ENCODE measurements around the gene ATG2A. TPM values are rescaled to one million over a fixed set of nuclear protein-coding genes. Genes with fewer than 3 reads are reported as not detected.

The ATG2A gene
- total RNA-seq (10 to 100 TPM; 13.3 to 17.9 (median 15.3) TPM), polyA plus RNA-seq (13.6 TPM)
- long read RNA-seq, donor 1, partial matches to known transcripts: 12 of 15 reads
- long read RNA-seq, donor 1, other reads (novel, unspliced or antisense): 3 of 15 reads
- long read RNA-seq, donor 2, partial matches to known transcripts: 5 of 6 reads
- long read RNA-seq, donor 2, other reads (novel, unspliced or antisense): 1 of 6 reads
- long read RNA-seq, donor 3, partial matches to known transcripts: 21 of 23 reads
- long read RNA-seq, donor 3, other reads (novel, unspliced or antisense): 2 of 23 reads
- long read RNA-seq, donor 4, partial matches to known transcripts: 7 of 10 reads
- long read RNA-seq, donor 4, other reads (novel, unspliced or antisense): 3 of 10 reads

DNA sequence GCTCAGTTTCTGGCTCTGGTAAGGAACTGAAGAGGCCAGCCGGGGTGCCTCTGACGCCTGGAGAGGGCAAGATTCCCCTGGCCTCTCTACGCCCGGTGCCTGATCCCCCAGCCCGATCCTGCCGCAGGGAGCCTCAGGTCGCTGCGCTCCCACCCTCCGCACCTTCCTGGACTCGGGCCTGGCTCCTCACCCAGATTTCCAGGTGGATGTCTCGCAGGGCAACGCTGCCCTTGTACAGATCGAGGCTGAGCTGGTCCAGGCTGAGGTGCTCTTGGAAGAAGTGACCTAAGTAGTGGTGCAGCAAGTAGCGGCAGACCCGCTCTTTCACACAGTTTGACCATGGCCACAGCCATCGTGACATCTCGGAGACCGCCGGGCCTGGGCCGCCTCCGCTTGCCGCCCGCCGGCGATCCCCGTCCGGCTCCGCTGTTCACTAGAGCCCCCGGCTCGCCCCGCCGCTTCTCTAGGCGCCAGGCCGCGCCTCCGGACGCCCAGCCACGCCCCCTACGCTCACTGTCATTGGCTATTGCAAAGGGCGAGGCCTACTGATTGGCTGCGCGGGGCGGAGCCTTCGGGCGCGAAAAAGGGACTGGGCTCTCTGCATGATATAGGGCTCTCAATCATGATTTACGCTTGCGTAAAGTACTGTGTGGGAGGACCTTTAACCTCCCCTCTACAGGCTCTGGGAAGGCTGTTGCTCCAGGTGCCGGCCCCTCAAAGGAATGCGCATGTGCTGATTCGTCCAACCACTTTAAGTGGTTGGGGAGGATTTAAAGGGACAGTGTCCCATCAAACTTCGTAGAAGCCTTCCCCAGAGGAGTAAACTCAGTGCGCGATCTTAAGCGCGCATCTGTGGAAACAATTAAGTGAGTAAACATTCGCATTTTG lies at the start of gene ATG2A:
Gene ATG2A (minus strand): TSS at position 435 of the 888 bp plus-strand sequence. CDS start 74 bp downstream, at position 361.
- H3K27ac ChIP-seq (ENCODE audit: low read length): peak within 1 kb of the TSS; percentile 73
- H3K27me3 ChIP-seq (ENCODE audit: control insufficient read depth, insufficient read depth): no peaks in the 10 kb centered on the region
- under 1% methylated on average over 57 of the region's 57 CpGs for WGBS
- ATAC-seq: peak; percentile 97 to 98
- peak within 1 kb of the TSS; percentile 89 for H3K4me3 ChIP-seq (ENCODE audit: low read length)
- H3K4me1 ChIP-seq (ENCODE audit: control insufficient read depth, insufficient read depth, low read length): no peaks in the 10 kb centered on the region
- DNase-seq: peak; percentile 99 to 100 (median 100)
- no peaks in the 10 kb centered on the region for H3K9me3 ChIP-seq (ENCODE audit: control insufficient read depth, low read length)
- intact Hi-C loops (cut with DNase I): no loop called here

DNA sequence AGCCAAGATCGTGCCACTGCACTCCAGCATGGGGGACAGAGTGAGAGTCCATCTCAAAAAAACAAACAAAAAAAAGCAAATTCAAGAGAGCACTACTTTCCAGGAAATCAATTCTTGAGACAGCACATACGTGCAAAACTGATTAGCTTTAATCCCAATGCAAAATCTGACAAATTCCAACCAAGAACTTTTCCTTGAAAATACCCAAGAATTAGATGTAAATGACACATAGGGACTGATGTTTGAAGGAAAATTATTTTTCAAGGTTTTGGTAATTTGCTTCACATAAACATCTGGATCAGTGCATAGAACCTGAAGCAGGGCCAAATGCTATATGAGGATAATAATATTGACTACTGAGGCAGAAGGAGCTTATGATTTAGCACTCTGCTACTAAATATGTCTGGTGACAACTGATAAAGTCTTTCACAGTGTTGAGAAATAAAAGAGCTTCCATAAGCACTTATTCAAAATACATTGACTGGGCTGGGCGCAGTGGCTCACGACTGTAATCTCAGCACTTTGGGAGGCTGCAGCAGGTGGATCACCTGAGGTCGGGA lies 46.1 kb upstream of the ATG2A start:
- intact Hi-C loops (cut with DNase I): no loop called here
- Histone ChIP-seq H3K27me3 (ENCODE audit: control insufficient read depth, insufficient read depth) (no peaks in the 10 kb centered on the region), H3K9me3 (ENCODE audit: control insufficient read depth, low read length) (no peaks in the 10 kb centered on the region), H3K4me3 (ENCODE audit: low read length) (no peak overlapping the region), H3K4me1 (ENCODE audit: control insufficient read depth, insufficient read depth, low read length) (no peaks in the 10 kb centered on the region), H3K27ac (ENCODE audit: low read length) (no peak overlapping the region)
- DNase-seq: no peak
- 80% methylated on average over 5 of the region's 5 CpGs for WGBS
- no peak for ATAC-seq

DNA sequence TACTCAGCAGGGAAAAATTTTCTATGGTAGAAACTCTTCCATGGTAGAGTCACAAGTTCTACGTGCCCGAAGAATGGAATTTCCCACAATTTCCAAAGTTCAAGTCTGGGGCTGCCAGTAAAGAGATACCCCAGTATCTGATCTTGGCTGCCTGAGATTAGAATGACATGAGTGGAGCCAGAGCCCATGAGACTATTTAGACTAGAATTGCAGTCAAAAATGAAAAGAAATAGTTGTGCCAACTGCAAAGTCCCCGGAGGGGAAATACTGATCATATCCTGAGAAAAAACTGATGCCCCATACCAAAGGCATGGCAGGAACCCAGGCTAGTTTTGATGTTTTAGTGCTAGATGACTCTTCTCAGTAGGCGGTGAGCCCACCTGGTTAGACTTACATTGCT lies 43.7 kb upstream of the ATG2A start:
- ATAC-seq (peak; percentile 16 to 28), DNase-seq (no peak)
- intact Hi-C loops (cut with DNase I): no loop called here
- H3K9me3 ChIP-seq (ENCODE audit: control insufficient read depth, low read length): no peaks in the 10 kb centered on the region
- 41% methylated on average over 4 of the region's 4 CpGs for WGBS
- H3K4me3 ChIP-seq (ENCODE audit: low read length): no peak overlapping the region
- H3K27me3 ChIP-seq (ENCODE audit: control insufficient read depth, insufficient read depth): no peaks in the 10 kb centered on the region
- no peak overlapping the region for H3K27ac ChIP-seq (ENCODE audit: low read length)
- no peaks in the 10 kb centered on the region for H3K4me1 ChIP-seq (ENCODE audit: control insufficient read depth, insufficient read depth, low read length)

GRCh38 chr11:64959498-64959897 lies 42.5 kb upstream of the ATG2A start:
- H3K4me3 ChIP-seq (ENCODE audit: low read length): no peak overlapping the region
- intact Hi-C loops (cut with DNase I): no loop called here
- H3K27me3 ChIP-seq (ENCODE audit: control insufficient read depth, insufficient read depth): no peaks in the 10 kb centered on the region
- H3K9me3 ChIP-seq (ENCODE audit: control insufficient read depth, low read length): no peaks in the 10 kb centered on the region
- DNase-seq (no peak), ATAC-seq (no peak)
- no peak overlapping the region for H3K27ac ChIP-seq (ENCODE audit: low read length)
- no peaks in the 10 kb centered on the region for H3K4me1 ChIP-seq (ENCODE audit: control insufficient read depth, insufficient read depth, low read length)
- 66% methylated on average over 3 of the region's 3 CpGs for WGBS

DNA sequence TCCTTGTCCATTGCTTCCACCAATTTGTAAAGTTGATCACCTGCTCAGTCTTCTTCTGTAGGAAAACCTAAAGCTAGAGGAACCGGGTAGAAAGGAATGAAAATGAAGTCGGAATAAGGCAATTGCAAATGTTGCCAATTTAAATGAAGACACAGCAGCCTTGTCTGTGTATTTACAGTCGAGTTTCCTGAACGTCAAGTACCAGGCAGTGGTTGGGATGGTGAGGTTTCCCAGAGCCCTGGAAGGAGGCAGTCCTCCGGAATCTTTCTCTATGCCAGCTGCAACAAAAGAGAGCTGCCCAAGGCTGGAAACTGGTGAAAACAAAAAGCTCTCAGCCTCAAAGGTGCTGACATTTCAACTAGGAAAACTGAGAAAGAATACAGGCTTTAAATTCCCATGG lies 37.2 kb upstream of the ATG2A start:
- Histone ChIP-seq H3K4me1 (ENCODE audit: control insufficient read depth, insufficient read depth, low read length) (no peaks in the 10 kb centered on the region), H3K4me3 (ENCODE audit: low read length) (no peak overlapping the region), H3K9me3 (ENCODE audit: control insufficient read depth, low read length) (no peaks in the 10 kb centered on the region), H3K27me3 (ENCODE audit: control insufficient read depth, insufficient read depth) (no peaks in the 10 kb centered on the region), H3K27ac (ENCODE audit: low read length) (no peak overlapping the region)
- no peak for ATAC-seq
- DNase-seq: no peak
- 47% methylated on average over 5 of the region's 5 CpGs for WGBS
- intact Hi-C loops (cut with DNase I): no loop called here

DNA sequence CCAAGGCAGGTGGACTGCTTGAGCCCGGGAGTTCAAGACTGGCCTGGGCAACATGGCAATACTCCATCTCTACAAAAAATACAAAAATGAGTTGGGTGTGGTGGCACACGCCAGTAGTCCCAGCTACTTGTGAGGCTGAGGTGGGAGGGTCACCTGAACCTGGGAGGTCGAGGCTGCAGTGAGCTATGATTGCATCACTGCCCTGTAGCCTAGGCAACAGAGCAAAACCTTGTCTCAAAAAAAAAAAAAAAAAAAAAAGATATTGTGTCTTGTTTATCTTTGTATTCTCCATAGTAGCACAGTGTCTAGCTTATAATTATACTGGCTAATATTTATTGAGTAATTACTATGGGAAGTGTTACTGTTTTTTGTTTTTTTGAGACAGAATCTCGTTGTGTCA lies 34.5 kb upstream of the ATG2A start:
- DNase-seq (no peak), ATAC-seq (no peak)
- Histone ChIP-seq H3K4me1 (ENCODE audit: control insufficient read depth, insufficient read depth, low read length) (no peaks in the 10 kb centered on the region), H3K27ac (ENCODE audit: low read length) (no peak overlapping the region), H3K4me3 (ENCODE audit: low read length) (no peak overlapping the region), H3K9me3 (ENCODE audit: control insufficient read depth, low read length) (no peaks in the 10 kb centered on the region), H3K27me3 (ENCODE audit: control insufficient read depth, insufficient read depth) (no peaks in the 10 kb centered on the region)
- intact Hi-C loops (cut with DNase I): no loop called here
- WGBS: 75% methylated on average over 4 of the region's 4 CpGs

- Histone ChIP-seq H3K4me1 (ENCODE audit: control insufficient read depth, insufficient read depth, low read length) (no peaks in the 10 kb centered on the region), H3K27me3 (ENCODE audit: control insufficient read depth, insufficient read depth) (no peaks in the 10 kb centered on the region), H3K4me3 (ENCODE audit: low read length) (no peak overlapping the region), H3K27ac (ENCODE audit: low read length) (no peak overlapping the region), H3K9me3 (ENCODE audit: control insufficient read depth, low read length) (no peaks in the 10 kb centered on the region)
- peak; percentile 51 to 86 for ATAC-seq
- no peak for DNase-seq
- WGBS: 40% methylated on average over 5 of the region's 5 CpGs
- intact Hi-C loops (cut with DNase I): no loop called here
Observed at GRCh38 chr11:64947208-64947814, 30.3 kb upstream of the ATG2A start.

- no peaks in the 10 kb centered on the region for H3K9me3 ChIP-seq (ENCODE audit: control insufficient read depth, low read length)
- intact Hi-C loops (cut with DNase I): no loop called here
- no peak for DNase-seq
- no peaks in the 10 kb centered on the region for H3K4me1 ChIP-seq (ENCODE audit: control insufficient read depth, insufficient read depth, low read length)
- H3K27ac ChIP-seq (ENCODE audit: low read length): no peak overlapping the region
- no peak overlapping the region for H3K4me3 ChIP-seq (ENCODE audit: low read length)
- no peak for ATAC-seq
- no peaks in the 10 kb centered on the region for H3K27me3 ChIP-seq (ENCODE audit: control insufficient read depth, insufficient read depth)
- 64% methylated on average over 4 of the region's 4 CpGs for WGBS
Observed at GRCh38 chr11:64936539-64936938, 19.5 kb upstream of the ATG2A start.

- Histone ChIP-seq H3K9me3 (ENCODE audit: control insufficient read depth, low read length) (no peaks in the 10 kb centered on the region), H3K4me1 (ENCODE audit: control insufficient read depth, insufficient read depth, low read length) (no peaks in the 10 kb centered on the region), H3K27ac (ENCODE audit: low read length) (no peak within 1 kb of the TSS), H3K4me3 (ENCODE audit: low read length) (no peak within 1 kb of the TSS), H3K27me3 (ENCODE audit: control insufficient read depth, insufficient read depth) (no peaks in the 10 kb centered on the region)
- DNase-seq (no peak), ATAC-seq (no peak)
- 63% methylated on average over 14 of the region's 14 CpGs for WGBS
- intact Hi-C loops (cut with DNase I): no loop called here
Observed at GRCh38 chr11:64935359-64936081, 18.5 kb upstream of the ATG2A start, which contains the start of gene GPHA2. Gene GPHA2 (minus strand): TSS chr11:64935893. CDS start chr11:64935460, 433 bp downstream.

DNA sequence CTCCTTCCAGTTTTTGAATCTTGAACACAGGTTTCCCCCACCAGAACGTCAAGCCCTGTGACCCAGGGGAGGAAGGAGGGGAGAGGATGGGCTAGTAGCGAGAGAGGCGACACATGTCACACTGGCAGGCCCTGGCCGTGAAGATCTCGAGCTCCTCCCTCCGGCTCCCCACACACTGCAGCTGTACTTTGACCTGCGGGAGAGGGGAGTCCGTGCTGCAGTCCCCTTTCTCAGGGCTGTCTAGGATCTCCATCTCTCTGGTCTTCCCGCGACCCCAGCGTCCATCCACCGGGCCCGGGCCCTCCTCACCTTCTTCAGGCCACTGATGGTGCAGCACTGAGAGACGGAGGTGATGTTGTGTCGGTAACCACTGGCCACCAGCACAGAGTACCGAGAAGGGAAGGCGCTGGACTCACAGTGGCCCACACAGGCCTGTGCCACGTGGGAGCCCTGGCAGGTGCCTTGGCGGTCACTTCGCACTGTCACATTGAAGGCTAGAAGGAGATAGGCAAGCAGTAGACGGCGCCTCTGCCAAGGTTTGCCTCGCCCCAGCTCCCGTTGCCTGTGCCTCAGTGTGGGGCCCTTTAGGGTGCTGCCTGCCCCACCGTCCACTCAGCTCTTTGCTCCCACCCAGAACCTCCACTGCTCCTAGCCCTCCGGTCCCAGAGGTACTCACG lies 17.8 kb upstream of the ATG2A start:
- no peaks in the 10 kb centered on the region for H3K27me3 ChIP-seq (ENCODE audit: control insufficient read depth, insufficient read depth)
- no peak overlapping the region for H3K27ac ChIP-seq (ENCODE audit: low read length)
- 78% methylated on average over 27 of the region's 27 CpGs for WGBS
- intact Hi-C loops (cut with DNase I): no loop called here
- ATAC-seq (peak; percentile 17 to 27), DNase-seq (no peak)
- H3K9me3 ChIP-seq (ENCODE audit: control insufficient read depth, low read length): no peaks in the 10 kb centered on the region
- no peak overlapping the region for H3K4me3 ChIP-seq (ENCODE audit: low read length)
- no peaks in the 10 kb centered on the region for H3K4me1 ChIP-seq (ENCODE audit: control insufficient read depth, insufficient read depth, low read length)
